Measurements from ENCODE around the gene KY. TPM values are rescaled to one million over a fixed set of nuclear protein-coding genes. Genes with fewer than 3 reads are reported as not detected.

The KY gene
- polyA plus RNA-seq, 1 donor from 2014 or later, result 1.7 TPM

DNA sequence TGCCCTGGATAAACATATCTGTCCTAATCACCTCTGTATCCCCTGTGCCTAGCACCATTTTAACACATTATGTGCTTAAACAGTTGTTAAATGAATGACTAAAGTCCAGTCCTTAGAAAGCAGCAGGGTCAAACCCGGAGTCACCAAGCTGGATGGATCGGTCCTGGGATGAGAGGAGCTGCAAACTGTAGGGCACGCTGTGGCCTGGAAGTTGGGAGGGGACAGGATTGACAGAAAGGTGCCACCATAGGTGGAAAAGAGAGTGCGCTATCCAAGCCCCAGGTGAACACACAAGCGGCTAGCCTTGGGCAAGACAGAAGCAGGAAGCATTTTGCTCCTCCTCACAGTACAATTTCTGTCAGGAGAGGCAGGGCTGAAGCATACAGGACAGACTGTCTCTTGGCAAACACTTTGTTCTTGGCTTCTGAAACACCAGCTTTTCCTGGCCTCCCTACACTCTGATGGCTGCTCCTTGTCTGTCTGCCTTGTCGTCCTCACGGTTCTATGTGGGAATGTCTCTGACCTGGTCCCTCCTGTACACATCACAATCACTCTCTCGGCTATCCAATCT is 48.4 kb upstream of the KY start:
- H3K27ac ChIP-seq (ENCODE audit: low read length), result no peak overlapping the region
- no peak for TF ChIP-seq MXI1 (conservative IDR thresholded peaks at IDR 0.05; ENCODE audit: poor library complexity, severe bottlenecking)
- TF ChIP-seq, protein P1, sequence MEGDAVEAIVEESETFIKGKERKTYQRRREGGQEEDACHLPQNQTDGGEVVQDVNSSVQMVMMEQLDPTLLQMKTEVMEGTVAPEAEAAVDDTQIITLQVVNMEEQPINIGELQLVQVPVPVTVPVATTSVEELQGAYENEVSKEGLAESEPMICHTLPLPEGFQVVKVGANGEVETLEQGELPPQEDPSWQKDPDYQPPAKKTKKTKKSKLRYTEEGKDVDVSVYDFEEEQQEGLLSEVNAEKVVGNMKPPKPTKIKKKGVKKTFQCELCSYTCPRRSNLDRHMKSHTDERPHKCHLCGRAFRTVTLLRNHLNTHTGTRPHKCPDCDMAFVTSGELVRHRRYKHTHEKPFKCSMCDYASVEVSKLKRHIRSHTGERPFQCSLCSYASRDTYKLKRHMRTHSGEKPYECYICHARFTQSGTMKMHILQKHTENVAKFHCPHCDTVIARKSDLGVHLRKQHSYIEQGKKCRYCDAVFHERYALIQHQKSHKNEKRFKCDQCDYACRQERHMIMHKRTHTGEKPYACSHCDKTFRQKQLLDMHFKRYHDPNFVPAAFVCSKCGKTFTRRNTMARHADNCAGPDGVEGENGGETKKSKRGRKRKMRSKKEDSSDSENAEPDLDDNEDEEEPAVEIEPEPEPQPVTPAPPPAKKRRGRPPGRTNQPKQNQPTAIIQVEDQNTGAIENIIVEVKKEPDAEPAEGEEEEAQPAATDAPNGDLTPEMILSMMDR (IDR thresholded peaks at IDR 0.05; ENCODE audit: poor library complexity, severe bottlenecking), result no peak
- no peak for TF ChIP-seq POLR2AphosphoS5 (IDR thresholded peaks at IDR 0.05)
- TF ChIP-seq EZH2 (IDR thresholded peaks at IDR 0.05; ENCODE audit: borderline replicate concordance, insufficient read depth, low read length, poor library complexity, severe bottlenecking), result no peak
- no peak for TF ChIP-seq EP300 (conservative IDR thresholded peaks at IDR 0.05; ENCODE audit: poor library complexity, severe bottlenecking)
- no peak for TF ChIP-seq TAF1 (IDR thresholded peaks at IDR 0.05; ENCODE audit: low read depth)
- TF ChIP-seq SMC3 (conservative IDR thresholded peaks at IDR 0.05; ENCODE audit: poor library complexity), result no peak
- TF ChIP-seq, protein P2, sequence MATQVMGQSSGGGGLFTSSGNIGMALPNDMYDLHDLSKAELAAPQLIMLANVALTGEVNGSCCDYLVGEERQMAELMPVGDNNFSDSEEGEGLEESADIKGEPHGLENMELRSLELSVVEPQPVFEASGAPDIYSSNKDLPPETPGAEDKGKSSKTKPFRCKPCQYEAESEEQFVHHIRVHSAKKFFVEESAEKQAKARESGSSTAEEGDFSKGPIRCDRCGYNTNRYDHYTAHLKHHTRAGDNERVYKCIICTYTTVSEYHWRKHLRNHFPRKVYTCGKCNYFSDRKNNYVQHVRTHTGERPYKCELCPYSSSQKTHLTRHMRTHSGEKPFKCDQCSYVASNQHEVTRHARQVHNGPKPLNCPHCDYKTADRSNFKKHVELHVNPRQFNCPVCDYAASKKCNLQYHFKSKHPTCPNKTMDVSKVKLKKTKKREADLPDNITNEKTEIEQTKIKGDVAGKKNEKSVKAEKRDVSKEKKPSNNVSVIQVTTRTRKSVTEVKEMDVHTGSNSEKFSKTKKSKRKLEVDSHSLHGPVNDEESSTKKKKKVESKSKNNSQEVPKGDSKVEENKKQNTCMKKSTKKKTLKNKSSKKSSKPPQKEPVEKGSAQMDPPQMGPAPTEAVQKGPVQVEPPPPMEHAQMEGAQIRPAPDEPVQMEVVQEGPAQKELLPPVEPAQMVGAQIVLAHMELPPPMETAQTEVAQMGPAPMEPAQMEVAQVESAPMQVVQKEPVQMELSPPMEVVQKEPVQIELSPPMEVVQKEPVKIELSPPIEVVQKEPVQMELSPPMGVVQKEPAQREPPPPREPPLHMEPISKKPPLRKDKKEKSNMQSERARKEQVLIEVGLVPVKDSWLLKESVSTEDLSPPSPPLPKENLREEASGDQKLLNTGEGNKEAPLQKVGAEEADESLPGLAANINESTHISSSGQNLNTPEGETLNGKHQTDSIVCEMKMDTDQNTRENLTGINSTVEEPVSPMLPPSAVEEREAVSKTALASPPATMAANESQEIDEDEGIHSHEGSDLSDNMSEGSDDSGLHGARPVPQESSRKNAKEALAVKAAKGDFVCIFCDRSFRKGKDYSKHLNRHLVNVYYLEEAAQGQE (IDR thresholded peaks at IDR 0.05; ENCODE audit: borderline replicate concordance), result no peak
- no peak for TF ChIP-seq RAD21 (conservative IDR thresholded peaks at IDR 0.05)
- H3K36me3 ChIP-seq (ENCODE audit: insufficient read depth, low read length), result no peaks in the 10 kb centered on the region
- no peaks in the 10 kb centered on the region for H4K20me1 ChIP-seq (ENCODE audit: insufficient read depth)
- no peak overlapping the region for H3K9ac ChIP-seq (ENCODE audit: low read length)
- H3K9me3 ChIP-seq (ENCODE audit: low read length), result no peaks in the 10 kb centered on the region
- no peaks in the 10 kb centered on the region for H3K79me2 ChIP-seq (replicated peaks; ENCODE audit: insufficient read depth, low read length)
- no peak overlapping the region for H2AFZ ChIP-seq (ENCODE audit: low read depth, low read length)
- no peak overlapping the region for H3K4me2 ChIP-seq (ENCODE audit: low read length)
- no peaks in the 10 kb centered on the region for H3K9me2 ChIP-seq (ENCODE audit: insufficient read depth, low read length)
- peaks cover 4% of the 10 kb centered on the region for H3K27me3 ChIP-seq (ENCODE audit: insufficient read depth, low read depth, low read length)
- no peak overlapping the region for H3K4me3 ChIP-seq (ENCODE audit: low read length)
- no peaks in the 10 kb centered on the region for H3F3A ChIP-seq (ENCODE audit: insufficient read depth, low read length, poor library complexity, severe bottlenecking)

DNA sequence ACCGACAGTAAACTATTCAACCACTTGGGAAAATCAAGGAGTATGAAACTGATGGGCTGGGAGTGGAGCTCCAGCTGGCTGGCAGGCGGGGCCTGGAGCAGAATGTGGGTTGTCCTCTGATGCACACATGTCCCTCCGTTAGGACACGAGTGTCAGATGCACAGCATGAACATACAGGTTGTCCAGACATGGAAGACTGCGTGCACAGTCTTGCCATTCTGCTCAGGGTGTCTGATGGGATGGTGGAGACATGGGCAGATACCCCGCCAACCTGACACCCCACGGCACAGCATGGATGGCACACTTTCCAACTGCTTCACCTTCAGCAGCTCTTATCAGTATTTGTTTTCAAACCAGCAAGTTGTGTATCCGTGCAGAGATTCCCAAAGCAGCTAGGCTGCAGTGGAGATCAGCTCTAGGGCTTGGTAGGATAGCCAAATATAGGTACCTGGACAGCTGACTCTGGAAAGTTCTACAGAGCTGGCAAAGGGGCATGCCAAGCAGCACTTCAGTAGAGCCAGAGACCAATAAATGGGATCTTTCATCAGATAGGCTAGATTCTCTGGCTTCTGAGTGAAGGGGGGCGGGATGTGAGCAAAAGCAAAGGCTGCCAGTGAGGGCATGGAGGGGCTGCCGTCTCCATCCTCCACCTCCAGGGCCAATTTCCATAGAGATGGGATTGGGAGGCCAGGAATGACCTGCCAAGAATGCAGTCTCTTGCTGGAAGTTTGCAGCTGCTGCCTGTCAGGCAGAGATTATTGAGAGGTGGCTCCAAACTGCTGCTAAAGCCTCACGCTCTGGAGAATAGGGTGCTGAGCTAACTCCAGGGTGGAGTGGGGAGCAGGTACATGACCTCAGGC is 47.2 kb upstream of the KY start:
- Histone ChIP-seq H3F3A (ENCODE audit: insufficient read depth, low read length, poor library complexity, severe bottlenecking) (no peaks in the 10 kb centered on the region), H3K79me2 (replicated peaks; ENCODE audit: insufficient read depth, low read length) (no peaks in the 10 kb centered on the region), H3K9me2 (ENCODE audit: insufficient read depth, low read length) (no peaks in the 10 kb centered on the region), H3K36me3 (ENCODE audit: insufficient read depth, low read length) (no peaks in the 10 kb centered on the region), H4K20me1 (ENCODE audit: insufficient read depth) (no peaks in the 10 kb centered on the region), H3K9me3 (ENCODE audit: low read length) (no peaks in the 10 kb centered on the region), H3K4me2 (ENCODE audit: low read length) (no peak overlapping the region), H3K27me3 (ENCODE audit: insufficient read depth, low read depth, low read length) (peaks cover 4% of the 10 kb centered on the region), H3K4me3 (ENCODE audit: low read length) (no peak overlapping the region), H3K27ac (ENCODE audit: low read length) (no peak overlapping the region), H3K9ac (ENCODE audit: low read length) (no peak overlapping the region), H2AFZ (ENCODE audit: low read depth, low read length) (no peak overlapping the region)
- TF ChIP-seq, protein P1 (IDR thresholded peaks at IDR 0.05; ENCODE audit: poor library complexity, severe bottlenecking), result no peak
- TF ChIP-seq SMC3 (conservative IDR thresholded peaks at IDR 0.05; ENCODE audit: poor library complexity) (no peak), RAD21 (conservative IDR thresholded peaks at IDR 0.05) (no peak), EZH2 (IDR thresholded peaks at IDR 0.05; ENCODE audit: borderline replicate concordance, insufficient read depth, low read length, poor library complexity, severe bottlenecking) (no peak), MXI1 (conservative IDR thresholded peaks at IDR 0.05; ENCODE audit: poor library complexity, severe bottlenecking) (no peak), POLR2AphosphoS5 (IDR thresholded peaks at IDR 0.05) (no peak), EP300 (conservative IDR thresholded peaks at IDR 0.05; ENCODE audit: poor library complexity, severe bottlenecking) (no peak), TAF1 (IDR thresholded peaks at IDR 0.05; ENCODE audit: low read depth) (no peak)
- TF ChIP-seq, protein P2 (IDR thresholded peaks at IDR 0.05; ENCODE audit: borderline replicate concordance), result no peak
